Measurements from ENCODE around the gene CADPS2.

DNA sequence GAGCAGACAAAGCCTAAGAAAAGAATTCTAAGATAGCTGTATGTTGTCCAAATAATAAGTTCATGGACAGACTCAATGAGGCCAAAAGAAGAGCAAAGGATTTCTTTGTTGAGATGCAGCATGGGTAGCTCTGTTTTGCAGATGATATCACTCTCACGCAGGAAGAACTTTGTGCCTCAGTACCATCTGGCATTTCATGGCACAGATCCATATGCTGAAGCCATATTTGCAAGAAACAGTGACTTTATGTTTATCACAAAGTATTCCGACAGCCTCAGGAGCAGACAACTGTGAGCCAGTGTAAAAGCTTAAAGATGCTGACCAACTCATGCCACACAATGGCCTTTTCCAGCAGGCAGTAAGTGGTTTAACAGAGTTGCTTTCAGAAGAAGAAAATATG, 138.1 kb downstream of the CADPS2 start:
- TF ChIP-seq, protein P1, sequence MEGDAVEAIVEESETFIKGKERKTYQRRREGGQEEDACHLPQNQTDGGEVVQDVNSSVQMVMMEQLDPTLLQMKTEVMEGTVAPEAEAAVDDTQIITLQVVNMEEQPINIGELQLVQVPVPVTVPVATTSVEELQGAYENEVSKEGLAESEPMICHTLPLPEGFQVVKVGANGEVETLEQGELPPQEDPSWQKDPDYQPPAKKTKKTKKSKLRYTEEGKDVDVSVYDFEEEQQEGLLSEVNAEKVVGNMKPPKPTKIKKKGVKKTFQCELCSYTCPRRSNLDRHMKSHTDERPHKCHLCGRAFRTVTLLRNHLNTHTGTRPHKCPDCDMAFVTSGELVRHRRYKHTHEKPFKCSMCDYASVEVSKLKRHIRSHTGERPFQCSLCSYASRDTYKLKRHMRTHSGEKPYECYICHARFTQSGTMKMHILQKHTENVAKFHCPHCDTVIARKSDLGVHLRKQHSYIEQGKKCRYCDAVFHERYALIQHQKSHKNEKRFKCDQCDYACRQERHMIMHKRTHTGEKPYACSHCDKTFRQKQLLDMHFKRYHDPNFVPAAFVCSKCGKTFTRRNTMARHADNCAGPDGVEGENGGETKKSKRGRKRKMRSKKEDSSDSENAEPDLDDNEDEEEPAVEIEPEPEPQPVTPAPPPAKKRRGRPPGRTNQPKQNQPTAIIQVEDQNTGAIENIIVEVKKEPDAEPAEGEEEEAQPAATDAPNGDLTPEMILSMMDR (conservative IDR thresholded peaks at IDR 0.05 in 1 of 2, IDR thresholded peaks at IDR 0.05 in 1 of 2; ENCODE audit: extremely low read depth in 1 of 2, insufficient read depth in 1 of 2, low read depth in 1 of 2, low read length in 2 of 2) = no peak
- TF ChIP-seq EZH2 (IDR thresholded peaks at IDR 0.05; ENCODE audit: borderline replicate concordance, low read length) = no peak
